GM18519 (cell line): ENCODE measurements around the gene LRPPRC.
"Not testable (repeated sequence)": the region's sequence is repeated elsewhere in the genome, so short reads cannot be mapped to it uniquely, and the experiment has no call there.

ENCODE experiments used
- ATAC-seq: cut with Tn5 transposase; IDR thresholded peaks from one replicate; pipeline ENCODE4 v1.9.1; 2021; ENCODE audit warnings: mild to moderate bottlenecking, moderate library complexity; ENCODE audit not compliant: unreplicated experiment, low FRiP score

Gene LRPPRC

DNA sequence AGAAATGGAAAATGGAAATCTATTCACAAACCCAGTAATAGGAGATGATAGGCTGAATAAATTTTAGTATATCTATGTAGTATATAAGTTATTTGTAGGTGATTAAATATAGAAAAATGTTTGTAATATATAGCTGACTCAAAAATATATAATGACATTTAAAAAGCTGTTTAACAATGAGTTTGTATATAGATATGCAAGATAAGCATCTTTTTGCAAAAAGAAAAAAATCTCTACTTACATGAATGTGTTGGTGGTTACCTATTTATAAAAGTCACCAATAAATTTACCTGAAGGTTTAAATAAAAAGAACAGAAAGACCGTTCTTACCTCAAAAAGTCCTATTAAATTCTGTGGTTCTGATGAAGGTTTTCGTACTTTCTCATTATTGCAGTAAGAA lies 71.3 kb downstream of the LRPPRC start:
- ATAC-seq = no peak

DNA sequence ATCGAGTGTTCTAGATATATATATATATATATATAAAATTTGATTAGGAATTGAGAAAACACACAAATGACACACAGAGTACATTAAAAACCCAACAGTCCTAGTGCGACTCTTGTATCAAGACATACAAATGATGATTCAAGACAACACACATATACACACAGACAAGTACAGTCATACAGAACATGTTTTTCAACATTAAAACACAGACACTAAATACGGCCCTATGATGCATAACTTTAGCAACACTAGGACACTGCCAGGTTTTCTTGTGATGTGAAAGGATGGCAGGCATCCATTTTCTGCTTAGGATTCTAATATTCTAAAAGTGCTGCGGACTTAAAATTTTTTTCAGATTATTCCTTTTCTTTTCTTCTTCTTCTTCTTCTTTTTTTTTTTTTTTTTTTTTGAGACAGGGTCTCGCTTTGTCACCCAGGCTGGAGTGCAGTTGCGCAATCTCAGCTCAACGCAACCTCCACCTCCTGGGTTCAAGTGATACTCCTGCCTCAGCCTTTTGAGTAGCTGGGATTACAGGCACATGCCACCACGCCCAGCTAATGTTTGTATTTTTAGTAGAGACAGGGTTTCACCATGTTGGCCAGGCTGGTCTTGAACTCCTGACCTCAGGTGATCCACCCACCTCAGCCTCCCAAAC lies 84.5 kb downstream of the LRPPRC start:
- not testable (repeated sequence) for ATAC-seq

DNA sequence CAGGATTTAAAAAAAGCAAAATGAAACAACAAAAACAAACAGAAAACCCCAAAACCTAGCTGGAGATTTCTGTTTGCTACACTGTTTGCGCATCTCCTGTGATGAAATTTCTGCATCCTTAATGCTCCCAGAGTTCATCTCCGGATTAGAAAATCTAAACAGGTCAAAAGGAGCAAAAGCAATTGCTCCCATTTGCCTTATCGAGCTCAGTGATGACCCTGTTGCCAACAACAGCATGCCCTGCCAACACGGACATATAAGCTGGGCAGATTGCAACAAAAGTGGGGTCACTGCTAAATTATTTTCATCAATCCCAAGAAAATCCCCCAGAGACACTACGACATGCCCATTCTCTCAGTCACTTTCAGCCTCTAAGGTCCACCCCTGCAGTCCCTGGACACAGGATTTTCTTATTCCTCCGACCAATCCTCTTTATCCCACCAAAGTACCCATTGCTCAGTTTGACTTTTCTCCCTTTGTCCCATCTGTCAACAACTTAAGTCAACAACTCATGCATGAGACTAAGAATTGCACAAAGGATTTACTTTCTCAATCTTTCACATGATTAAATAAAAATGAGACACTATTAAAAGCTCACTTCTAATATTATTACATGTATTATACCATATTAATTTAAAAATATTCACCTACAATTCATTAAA lies 89.2 kb downstream of the LRPPRC start:
- no peak for ATAC-seq

DNA sequence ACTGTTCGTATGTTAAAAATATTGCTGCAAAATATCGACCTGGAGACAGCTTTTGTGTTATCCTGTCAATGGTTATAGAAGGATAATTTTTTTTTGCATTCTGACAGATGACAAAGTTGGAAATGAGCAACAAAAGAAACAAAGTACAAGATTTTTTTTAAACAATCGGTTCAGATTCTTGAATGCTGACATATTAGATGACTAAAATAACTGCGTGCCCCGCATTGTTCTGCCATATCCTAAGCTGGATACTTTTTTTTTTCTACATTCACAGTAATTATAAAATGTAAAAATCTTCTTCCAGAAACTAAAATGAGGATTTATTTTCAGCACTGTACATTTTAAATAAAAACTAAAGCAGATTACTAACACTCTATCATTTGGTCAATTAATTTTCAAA lies 89.9 kb downstream of the LRPPRC start:
- no peak for ATAC-seq

DNA sequence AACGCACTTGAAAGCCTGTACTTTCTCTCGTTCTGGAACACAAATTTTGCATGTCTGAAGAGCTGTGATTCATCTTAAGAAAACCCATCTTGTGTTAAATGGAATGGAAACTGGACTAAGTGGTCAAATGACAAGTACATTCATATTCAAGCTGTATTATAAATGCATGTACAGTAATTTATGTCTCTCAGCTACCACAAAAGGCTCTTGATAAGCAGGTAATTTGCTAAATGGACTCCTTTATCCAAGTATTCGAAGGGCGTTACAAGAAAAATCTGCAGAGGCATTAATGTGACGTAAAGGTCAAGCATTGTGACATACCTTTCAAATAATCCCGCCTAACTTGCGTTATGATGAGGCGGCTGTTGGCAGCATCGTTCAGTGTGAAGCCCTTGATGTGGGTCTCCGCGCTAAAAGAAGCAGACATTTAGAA lies 90.4 kb downstream of the LRPPRC start:
- ATAC-seq = no peak

DNA sequence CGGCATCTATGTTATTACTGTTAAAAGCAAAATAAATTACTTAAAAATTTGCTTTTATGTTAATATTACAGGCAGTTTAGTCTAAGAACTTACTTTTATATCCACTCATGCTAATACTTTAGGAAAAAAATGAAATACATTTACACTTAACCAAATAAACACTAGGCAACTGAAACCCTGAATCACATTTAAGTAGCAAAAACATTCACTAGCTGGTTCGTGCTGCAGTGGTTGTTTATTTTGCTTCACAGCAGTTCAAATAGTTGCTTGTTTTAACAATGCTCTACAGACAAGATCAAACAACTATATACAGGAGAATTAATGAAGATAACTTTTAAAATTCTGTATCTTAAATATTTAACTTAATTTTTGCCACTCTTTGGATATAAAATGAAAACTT lies 96.2 kb downstream of the LRPPRC start:
- ATAC-seq = no peak

DNA sequence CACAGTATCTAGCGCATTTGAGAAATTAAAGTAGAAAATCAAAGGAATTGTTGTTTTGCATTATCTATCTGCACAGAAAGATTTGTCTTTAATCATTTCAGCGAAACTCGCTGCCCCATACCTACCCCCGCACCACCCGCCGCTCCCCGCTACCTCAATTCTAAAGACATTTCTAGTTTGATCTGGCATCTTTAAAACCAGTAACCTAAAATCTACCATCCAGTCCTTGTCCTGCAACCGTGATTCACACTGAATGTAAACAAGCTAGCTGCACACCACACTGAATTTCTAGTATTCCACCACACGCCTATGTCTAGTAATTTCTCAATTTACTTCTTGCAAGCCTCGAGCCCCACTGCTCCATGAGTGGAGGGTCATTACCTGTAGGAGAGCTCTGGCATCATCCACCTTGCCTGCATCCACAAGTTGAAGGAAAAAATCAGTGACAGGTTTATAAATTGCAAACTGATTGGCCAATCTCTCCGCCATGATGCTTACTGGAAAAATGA lies 96.9 kb downstream of the LRPPRC start:
- no peak for ATAC-seq

DNA sequence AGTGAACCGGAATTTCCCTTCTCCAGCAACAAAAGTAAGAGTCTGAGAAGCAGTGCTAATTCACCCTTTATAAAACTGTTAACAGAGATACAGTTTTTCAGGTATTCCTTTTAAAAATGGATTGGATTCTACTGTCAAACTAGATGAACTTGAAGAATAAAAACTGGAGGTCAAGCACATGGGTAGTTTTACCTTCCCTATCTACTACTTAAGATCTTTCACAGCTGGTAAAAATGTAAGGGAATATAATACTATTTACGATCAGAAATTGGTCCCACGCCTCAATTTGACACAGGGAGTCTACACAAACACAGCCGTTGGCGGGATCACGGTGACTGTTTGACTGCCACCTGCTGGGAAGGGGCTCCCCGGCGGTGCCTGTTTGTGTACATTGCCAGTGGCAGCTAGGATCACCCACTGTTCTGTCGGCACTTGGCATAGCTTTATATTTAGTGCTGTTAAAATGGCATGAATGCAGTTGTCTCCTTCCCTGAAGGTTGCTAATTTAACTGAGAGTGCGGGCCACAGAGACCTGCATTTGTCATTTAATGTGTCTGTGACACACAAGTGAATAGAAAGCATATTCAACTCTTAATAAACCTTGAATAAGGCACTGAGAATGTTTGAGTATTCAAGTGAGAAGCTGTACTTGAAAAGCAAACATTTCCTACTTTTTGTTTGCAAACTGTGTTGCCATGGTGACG lies 97.5 kb downstream of the LRPPRC start:
- ATAC-seq = no peak

DNA sequence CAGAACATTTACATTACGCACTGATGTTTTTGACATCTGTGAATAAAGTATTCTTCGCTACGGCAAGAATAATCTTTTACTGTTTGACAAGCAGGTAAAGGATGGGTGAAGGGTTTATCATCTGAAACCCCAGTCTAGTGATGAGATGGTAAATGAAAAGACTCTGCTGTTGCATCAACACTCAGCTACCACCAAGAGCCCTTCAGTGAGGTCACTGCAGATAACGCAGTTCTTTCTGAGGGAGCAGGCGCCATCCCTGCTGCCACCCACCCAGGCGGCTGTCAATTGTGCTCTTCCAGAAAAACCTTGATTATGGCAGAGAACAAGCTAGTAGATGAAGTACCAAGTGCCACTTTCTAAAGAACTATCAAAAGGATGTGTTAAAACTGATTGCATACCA lies 98.3 kb downstream of the LRPPRC start:
- ATAC-seq = no peak

DNA sequence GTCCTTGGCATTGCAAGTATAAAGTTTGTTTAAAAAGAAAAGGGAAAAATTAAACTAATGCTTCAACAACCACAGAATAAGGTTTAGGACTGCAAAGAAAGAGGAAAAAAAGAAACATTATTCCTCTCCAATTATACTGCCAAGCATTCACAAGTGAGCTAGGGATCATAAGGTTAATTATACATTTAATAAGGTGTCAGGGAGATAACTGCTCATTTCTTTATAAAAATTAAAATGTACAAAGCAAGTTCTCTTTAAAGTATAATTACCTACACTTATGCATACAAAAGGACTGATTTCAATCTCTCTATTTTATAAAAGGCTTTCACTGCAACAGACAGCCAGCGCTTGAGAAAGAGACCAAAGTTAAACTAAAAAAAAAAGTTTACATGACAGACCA lies 98.9 kb downstream of the LRPPRC start:
- ATAC-seq = no peak

DNA sequence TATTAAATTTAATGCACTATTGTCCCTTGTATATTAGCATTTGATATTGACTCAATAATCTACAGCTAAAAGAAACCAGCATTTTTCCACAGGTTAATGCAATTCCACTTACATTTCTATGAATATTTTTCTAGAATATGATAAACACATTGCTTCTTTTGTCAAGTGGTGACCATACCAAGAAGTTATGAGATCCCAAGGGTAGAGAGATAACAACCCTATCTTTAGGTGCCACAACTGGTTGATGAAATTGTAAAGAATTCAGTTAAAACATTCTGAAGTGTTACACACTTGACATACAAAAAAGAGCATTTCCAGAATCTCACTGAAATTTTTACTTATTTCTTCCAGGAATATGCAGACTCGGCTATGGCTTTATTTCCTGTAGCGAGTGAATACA lies 101.0 kb downstream of the LRPPRC start:
- no peak for ATAC-seq

DNA sequence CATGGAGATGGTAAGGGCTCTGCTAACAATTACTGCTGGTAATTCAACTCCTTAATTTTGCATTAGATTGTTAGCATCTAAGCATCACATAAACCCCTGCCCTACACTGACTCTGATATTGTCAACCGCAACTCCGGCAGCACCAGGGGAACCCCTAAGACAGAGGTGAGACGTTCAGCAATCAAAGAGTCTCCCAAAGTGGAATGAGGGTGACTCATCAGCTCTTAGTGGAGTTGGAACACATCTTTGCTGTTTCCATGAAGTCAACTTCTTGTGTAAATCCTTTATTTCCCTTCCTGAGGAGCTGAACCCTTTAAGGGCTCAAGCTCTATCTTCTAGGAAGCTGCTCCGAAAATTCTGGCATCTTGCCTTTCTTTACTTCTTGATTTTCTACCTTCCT lies 104.9 kb downstream of the LRPPRC start:
- no peak for ATAC-seq

DNA sequence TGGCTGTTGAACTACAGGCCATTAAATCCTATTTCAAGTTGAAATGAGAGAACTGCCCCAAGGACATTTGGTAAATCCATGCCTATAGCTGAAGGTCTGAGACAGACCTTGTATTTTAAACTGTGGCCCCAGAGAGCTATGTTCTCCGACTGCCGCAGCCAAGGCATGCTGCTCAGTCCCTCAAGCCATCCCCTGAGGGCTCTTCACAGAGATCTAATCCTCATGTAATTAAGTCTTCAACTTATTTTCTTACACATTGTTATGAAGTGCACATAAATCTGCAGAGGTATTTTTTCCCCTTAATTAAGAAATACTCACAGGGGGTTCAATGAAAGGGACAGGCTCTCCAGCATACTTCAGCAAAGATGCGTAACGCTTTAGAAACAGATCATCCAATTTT lies 106.4 kb downstream of the LRPPRC start:
- no peak for ATAC-seq

DNA sequence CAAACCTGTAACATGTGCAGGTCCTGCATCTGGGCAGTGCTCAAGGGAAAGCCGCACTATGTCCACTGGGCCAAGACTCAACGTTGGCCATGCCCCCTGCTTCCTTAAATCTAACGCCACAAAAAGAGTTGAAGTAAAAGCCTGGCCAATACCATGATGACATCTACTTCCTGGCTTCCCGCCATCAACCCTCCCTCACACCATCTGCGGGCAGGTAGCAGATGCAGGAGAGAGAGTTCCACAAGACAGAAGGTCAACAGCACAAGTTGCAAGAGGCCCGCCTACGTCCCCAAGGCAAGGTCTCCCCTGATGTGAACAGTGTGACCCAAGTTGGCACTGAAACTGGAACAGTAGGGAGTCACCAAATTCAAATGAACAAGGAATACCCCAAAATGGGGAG lies 108.6 kb downstream of the LRPPRC start:
- no peak for ATAC-seq

DNA sequence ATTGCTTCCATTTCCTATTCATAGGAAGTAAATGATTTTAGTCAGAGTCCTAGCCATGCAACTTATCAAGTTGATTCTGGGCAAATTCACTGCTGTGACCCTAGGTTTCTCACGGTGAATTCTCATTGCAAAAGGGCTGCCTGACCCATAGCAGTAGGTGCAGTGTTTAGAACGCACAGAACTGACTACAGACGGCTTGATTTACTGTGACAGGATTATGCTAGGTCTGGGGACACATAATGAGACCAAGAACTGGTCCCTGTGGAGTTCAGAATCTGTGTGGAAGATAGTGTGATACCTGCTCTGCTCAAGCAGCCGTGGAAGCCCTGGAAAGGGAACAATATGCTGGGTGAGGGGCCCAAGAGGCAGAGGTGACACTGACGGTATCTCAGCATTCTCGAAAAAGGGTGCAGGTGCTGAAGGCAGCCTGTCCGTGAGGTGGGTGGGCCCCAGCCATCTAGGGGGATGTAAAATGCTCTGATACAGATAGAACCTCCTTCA lies 110.6 kb downstream of the LRPPRC start:
- no peak for ATAC-seq

DNA sequence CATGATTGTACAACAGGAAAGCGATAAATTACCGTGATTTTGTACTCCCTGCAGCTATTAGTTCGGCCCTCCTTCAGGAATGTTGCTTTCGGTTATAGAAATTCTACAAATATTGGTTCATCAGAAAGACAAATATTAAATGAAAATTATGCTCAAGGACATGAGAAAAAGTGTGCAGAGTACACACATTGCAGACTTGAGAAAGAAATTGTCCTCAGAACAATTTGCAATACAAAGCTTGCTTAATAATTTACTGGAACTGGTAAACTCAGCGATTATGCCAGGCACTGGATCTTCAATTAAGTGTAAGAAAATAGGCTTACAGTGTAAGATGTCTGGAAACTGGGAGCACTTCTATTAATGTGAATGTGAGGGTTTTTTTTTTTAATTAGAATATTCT lies 111.1 kb downstream of the LRPPRC start:
- ATAC-seq = no peak

DNA sequence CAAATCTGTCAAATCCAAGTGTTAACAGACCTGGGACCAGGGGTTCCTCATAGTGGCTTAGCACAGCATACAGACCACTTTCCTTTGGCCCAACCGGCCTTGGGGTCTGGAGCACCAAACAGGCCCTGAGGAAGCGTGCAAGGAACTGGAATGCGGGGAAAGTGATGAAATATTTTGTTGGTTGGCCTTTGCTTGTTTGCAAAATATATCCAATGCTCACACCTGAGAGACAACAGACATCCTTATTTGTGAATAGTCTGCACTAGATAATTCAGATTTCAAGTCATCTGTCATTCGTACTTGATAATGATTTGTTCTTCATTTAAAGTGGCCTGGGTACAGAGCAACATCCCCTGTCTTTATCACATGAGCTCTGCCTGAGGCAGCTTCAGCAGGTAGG lies 113.5 kb downstream of the LRPPRC start:
- no peak for ATAC-seq

DNA sequence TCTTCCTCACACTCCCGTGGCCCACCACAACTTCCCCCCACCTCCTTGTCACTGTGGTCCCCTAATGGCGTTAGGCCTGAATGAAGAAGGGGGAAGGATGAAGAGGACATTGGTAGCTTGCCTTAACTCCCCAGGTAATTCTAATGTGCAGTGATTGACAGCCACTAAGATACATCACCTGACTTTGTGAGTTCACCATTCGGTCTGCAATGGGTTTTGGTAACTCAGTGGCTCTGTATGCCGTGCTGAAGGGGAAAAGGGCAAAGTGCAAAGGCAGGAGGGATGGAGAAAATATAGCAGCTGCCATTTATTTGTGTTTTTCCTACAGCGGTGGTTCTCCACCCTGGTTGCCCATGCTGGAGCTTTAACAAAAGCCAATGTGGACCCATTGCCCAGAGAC lies 114.8 kb downstream of the LRPPRC start:
- ATAC-seq = no peak

DNA sequence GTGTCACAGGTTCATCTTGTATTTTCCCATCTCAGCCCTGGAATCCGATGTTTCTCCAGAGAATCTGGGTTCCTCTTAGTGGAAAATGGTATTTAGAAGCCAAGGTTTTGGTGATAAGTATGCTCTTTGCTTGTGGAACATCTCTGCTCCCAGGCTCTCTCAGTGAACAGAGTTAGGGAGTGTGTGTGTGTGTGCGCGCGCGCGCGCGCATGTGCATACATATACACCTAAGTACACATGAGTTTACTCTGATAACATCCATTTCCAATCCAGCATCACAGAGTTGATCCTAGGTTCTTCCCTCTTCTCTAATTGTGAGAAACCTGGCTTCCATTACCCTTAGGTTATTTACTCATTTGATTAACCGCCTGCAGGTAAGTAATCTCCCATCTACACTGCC lies 115.3 kb downstream of the LRPPRC start:
- no peak for ATAC-seq

DNA sequence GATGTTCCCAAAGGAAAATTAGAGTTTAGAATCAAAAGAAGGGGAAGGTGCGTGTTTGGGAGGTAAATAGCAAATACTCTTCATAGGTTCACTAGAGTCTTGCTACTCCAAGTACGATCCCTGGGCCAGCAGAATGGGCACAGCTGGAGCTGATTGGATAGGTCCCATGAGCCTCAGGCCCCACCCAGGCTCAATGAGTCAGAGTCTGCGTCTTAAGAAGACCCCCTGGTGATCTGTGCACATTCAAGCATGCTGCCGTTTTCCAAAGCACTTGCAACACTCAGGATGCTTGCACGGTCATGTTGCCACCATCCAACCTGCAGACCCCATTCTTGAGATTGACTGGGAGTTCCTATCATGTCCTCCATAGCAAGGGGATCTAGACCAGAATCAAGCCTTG lies 116.5 kb downstream of the LRPPRC start:
- no peak for ATAC-seq

DNA sequence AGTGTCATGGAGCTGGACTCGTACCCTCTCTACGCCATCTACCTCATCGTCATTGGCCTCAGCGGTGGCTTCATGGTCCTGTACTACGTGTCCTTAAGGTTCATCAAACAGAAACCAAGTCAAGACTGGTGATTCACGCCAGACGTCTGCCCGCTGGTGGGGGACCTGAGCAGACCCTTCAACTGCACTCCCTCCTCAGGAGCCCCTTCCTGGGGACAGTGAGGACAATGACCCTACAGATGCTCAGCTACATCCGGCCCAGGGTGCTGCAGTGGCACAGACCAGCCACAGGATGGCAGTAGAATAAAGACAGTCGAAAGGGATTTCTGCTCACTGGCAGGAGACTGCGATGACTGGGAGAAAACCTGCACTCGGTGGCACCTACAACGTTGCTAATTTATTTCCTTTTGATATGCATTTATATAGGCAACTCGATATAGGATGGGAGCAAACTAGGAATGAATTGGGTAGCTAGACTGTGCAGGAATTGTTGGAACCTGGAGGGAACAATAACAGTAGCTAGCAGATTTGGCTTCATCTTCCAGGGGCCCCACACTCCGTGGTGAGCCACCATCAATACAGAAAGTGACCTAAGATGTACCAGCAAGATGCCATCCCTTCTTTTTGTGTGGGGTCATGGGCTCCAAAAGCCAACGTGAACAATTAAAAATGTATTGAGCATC lies 117.9 kb downstream of the LRPPRC start:
- ATAC-seq = peak; percentile 67
